Stimulated activated CD8-positive, alpha-beta memory T cell treated with anti-CD3 and anti-CD28 coated beads, Interleukin-7, amount 100 ng/mL, for 24 hours (primary cell): Measurements from ENCODE around the gene NR4A1.

ENCODE experiments used
- DNase-seq: peaks from one replicate; pipeline ENCODE4 v3.0.0-alpha.2; 2020; ENCODE audit warnings: low read depth

NR4A1 gene

DNA sequence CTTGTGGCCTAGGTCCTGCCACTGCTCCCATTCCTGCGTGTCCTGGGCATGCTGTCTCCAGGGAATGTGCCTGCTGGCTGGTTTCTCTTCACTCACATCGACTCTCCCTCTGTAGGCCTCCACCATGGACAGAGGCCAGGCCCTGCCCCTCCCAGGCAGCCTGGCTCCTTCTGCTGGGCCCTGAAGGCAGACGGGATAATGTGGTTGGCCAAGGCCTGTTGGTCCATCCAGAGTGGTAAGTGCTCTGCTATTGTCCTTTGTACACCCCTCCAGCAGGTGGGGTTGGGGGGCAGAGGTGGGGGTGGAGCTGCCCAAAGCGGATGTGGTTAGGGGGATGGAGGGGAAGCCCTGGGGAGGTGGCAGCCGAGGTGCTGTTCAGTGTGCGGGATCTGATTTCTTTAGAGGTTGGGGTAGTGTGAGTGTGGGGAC lies 9.5 kb upstream of the NR4A1 start:
- no peak for DNase-seq

DNA sequence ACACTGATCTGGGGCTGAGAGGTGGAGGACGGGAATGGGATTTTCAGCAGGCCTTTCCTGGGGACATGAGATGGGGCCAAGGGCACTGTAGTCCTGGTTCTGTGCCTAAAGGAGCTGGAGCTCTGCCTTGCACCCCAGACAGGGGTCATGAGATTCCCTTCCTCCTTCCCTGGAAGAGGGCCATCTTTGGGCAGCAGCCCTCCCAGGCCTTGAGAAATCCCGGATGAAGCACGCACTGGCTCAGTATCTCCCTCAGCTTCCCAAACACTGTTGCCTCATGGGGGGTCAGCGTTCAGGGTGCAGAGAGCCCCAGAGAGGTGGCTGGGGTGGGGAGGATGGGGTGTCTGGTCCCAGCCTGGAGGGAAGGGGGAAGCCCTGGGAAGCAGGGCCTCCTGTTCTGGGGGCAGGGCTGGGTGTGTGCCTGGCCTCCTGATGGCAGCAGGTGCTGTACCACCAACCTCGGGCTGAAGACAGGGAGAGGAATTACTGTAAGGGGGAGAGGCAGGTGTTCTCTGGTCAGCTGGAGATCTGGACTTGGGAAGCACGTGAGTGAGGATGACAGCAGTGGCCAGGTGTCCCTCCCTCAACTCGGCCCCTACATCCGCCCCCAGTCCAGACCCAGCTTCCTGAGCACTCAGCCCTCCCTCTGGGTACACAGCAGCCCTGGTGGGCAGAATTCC lies 8.4 kb upstream of the NR4A1 start:
- DNase-seq = no peak

DNA sequence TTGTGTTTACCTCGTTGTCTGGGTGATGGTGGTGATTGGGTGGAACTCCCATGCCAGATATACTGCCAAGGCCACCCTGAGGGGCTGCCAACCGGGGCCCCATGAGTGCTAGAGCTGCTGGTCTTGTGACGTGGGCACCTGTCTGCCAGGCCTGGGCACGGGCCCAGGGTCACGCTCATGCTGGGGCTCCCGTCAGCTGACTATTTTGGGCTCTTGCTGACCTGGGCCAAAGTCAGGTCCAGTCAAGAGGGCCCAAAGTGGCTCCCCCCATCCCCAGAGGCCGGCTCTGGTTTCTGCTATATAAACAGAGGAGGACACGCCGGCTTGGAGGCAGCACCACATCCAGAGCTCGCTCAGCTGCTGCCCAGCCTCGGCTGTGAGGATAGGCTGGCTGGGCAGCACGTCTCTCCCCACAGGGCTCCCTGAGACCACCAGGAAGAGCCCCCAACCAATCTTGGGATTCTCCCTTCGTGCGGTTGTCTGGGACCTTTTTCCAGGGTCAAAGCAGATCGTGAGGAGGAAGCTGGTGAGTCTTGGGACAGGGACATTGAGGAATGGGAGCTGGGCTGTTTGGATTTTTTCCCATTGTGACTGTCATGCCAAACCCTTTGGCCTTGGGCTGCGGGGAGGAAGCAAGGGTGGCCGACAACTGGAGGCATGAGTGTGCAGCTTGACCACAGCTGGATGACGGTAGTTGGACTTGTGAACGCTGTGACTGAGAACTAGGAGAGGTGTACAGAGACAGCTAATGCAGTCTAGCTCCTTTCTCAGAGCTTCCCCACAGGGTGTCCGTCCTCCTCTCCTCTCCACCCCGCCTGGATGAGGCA lies 7.6 kb upstream of the NR4A1 start:
- DNase-seq = no peak

DNA sequence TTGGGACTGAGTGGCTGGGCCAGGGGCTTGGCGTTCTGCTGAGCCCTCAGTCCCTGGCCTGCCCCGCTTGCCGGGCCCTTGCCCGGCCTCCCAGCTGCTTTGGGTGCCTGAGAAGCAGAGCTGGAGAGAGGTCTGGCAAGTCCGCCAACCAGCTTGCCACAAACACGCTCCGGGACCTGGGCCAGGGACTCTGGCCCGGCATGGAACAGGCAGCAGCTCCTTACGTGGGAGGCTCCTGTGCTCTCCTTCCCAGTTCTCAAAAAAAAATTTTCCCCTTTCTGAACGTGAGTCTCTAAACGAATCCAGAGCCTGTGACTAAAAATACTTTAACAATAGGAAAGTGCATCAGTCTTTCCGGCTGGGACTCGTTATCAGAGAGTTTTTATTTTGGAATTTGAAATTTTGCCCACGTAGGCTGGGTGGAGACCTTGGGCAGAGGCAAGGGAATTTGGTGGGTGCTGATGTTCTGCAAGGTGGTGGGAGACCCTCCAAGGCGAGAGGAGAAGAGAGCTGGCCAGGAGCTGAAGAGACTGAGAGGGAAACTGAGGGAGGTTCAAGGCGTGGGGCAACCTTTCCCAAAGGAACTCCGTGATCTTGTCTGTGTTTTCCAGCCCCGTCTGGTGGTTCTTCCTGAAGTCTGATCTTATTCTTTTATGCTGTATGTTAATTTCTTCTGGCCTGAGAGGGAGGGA lies 6.8 kb upstream of the NR4A1 start:
- DNase-seq = no peak

DNA sequence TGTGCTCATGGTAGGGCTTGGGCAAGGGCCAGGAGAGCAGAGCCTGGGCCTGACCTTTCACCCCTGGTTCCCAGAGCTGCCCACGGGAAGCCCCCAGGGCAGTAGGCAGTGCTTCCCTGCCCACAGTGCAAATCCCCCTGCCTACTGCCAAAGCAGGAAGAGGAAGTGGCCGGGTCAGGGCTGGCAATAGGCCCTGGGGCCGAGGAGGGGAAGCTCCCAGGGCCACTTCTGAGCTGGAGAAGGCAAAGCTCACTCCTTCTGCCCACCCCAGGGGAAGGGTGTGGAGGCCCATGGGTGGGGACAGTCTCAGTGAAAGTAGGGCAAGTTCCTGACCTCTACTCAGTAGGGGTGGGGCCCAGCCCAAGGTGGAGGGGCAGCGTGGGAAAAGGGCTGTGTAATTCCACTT lies 5.4 kb upstream of the NR4A1 start:
- no peak for DNase-seq

DNA sequence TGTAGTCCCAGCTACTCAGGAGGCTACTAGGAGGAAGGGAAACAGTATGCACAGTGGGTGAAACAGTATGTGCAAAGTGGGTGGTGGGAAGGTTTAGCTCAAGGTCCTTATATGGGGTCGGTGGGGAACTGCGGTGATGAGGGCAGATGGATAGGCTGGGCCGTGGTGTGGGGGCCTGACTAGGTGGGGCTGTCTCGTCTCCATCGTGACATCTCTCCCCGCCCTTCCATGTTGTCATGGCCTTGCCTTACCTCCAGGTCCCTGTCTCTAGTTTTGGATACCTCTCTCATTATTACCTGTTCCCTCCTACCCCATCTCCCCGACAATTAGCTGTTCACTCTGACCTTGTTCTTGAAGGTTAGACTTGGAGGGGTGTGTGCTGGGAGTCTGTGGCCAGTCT lies 4.4 kb upstream of the NR4A1 start:
- no peak for DNase-seq

DNA sequence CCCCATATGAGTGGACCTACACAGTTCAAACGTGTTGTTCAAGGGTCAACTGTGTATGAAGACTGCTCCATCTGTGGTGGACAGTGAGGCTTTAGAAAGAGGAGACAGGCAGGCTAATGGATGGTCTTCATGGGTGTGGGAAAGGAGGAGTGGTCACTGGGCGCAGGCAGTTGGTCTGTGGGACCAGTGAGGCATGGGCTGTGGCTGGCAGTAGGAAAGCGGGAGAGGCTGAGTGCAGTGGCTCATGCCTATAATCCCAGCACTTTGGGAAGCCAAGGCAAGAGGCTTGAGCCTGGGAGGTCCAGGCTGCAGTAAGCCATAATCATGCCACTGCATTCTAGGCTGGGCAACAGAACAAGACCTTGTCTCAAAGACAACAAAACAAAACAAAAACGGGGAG lies 2.0 kb upstream of the NR4A1 start:
- no peak for DNase-seq

DNA sequence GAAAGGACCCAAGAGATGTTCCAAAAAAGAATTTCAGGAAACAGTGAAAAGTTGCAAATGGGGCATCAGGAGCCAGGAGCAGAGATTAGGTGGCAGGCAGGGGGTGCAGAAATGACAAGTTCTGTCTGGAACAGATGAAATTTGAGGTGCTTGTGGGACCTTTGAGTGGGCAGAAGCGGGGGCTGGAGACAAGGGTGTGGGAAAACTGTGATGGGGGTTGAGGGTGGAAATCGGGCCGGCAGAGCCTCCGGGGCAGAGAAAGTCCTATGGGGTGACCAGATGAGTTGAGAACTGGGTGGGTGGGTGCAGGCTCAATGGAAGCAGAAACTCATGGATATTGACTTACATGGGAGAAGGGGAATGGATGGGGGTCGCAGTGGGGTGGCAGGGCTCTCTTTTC lies 1.6 kb upstream of the NR4A1 start:
- no peak for DNase-seq

DNA sequence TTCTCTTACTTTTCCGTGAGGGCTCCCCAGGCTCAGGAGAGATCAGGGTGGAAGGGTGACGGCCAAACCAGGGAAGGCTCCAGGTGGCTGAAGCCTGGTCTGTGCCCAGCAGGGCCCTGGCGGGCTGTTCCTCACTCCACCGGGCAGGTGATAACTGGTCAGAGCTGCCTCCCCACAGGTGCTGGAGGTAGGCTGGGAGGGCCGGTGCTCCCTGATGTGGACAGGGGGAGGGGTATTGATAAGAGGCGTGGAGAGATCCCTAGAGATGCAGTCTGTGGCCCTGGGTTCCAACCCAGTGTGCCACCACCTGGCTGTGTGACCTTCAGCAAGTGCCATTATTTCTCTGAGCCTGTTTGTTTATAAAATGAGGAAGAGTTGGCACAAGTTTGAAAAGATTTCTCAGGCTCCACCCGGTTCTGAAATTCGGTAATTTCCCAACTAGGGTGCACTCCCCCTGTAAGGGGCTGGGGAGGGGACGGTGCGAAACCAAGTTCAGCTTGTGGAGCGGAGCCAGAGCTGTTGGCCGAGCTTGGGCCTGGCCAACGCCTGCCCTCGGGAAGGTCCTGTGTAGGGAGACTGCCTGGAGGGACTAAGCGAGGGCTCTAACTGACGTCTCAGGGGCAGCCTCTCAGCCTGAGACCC lies 1.0 kb upstream of the NR4A1 start:
- no peak for DNase-seq

DNA sequence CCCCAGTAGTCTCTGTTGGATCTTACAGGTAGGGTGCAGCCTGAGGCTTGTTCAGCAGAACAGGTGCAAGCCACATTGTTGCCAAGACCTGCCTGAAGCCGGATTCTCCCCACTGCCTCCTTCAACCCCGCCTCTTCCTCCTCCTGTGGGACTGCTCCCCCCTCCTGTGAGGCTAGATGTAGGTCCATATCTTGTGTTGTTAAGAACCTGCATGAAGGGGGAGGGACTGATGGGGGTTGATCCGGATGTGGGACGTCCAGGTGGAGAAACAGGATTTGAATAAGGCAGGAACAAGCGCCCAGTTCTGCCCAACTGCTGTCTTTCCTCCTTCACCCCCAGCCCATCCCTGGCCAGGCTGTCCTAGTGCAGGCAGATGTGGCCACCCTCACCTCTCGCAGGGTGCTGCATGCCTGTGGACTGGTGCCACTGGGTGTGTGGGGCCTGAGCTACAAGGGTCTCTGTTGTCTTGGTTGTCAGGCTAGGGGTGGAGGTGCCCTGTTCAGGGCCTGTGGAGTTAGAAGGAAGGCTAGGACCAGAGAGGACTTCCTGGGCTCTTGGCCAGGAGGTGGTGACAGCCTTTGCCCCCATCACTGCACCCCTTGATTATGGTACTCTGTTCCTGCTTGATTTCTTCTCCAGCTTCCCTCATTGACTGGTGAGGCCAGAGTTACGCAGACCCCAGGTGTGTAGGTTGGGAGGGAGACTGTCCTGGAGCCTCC lies 1.4 kb downstream of the NR4A1 start:
- no peak for DNase-seq

DNA sequence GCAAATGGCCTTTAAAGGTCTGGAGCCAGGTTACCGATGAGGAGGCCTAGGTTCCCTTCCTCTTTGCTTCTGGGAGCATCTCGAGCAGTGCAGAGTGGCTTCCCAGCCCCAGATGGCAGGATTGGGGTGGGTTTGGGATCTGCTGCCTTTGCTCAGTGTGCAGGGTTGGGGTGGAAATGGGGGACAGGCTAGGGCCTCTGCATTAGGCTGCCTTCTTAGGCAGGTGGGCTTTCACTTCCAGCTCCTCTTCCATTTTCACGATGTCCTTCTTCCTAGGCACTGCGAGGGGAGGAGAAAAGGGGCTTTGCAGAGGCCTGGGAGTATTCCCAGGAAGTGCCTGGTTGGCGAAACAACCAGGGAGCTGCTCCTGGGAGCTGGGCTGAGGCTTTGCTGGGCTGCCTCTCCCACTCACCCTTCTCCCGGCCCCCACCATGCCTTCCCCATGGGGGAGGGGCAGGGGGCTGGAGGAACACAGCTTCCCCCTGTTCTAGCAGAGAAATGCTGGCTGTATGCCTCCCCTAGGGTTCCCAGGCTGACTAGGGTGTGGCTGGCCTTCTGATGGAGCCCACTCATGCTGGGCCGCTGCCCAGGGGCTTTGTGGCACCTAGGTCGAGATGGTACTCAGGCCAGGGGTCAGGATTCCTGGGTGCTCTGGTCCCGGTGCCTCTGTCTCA lies 2.4 kb downstream of the NR4A1 start:
- no peak for DNase-seq

DNA sequence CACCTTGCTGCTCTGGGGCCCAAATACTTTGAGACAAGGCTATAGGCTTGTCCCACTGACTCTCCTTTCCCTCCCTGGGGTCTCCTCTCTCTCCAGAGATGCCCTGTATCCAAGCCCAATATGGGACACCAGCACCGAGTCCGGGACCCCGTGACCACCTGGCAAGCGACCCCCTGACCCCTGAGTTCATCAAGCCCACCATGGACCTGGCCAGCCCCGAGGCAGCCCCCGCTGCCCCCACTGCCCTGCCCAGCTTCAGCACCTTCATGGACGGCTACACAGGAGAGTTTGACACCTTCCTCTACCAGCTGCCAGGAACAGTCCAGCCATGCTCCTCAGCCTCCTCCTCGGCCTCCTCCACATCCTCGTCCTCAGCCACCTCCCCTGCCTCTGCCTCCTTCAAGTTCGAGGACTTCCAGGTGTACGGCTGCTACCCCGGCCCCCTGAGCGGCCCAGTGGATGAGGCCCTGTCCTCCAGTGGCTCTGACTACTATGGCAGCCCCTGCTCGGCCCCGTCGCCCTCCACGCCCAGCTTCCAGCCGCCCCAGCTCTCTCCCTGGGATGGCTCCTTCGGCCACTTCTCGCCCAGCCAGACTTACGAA lies 3.1 kb downstream of the NR4A1 start:
- no peak for DNase-seq

DNA sequence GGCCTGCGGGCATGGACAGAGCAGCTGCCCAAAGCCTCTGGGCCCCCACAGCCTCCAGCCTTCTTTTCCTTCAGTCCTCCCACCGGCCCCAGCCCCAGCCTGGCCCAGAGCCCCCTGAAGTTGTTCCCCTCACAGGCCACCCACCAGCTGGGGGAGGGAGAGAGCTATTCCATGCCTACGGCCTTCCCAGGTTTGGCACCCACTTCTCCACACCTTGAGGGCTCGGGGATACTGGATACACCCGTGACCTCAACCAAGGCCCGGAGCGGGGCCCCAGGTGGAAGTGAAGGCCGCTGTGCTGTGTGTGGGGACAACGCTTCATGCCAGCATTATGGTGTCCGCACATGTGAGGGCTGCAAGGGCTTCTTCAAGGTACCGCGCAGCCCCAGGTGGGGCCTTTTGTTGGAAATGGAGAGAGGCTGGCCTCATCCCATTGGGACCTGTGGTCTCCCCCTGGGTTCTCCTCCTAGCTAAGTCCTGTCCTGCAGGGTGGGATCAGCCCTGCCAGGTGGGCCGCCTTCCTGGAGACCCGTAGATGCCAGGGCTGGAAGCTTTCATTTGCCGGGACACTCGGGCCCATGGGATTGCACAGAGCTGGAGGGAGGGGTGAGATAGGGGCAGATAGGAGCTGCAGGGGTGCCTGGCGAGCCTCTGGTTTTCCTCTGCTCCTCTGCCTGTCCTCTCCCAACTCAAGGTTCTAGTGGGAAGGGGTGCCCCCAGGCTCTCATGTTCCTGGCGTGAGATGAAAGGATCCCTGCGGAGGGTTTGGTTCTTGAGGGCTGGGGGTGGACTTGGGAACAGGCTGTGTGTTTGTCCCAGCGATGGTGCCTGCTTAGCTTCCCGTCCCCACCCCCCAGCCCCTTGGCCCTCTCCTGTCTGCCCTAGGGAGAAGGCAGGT lies 3.8 kb downstream of the NR4A1 start:
- no peak for DNase-seq

DNA sequence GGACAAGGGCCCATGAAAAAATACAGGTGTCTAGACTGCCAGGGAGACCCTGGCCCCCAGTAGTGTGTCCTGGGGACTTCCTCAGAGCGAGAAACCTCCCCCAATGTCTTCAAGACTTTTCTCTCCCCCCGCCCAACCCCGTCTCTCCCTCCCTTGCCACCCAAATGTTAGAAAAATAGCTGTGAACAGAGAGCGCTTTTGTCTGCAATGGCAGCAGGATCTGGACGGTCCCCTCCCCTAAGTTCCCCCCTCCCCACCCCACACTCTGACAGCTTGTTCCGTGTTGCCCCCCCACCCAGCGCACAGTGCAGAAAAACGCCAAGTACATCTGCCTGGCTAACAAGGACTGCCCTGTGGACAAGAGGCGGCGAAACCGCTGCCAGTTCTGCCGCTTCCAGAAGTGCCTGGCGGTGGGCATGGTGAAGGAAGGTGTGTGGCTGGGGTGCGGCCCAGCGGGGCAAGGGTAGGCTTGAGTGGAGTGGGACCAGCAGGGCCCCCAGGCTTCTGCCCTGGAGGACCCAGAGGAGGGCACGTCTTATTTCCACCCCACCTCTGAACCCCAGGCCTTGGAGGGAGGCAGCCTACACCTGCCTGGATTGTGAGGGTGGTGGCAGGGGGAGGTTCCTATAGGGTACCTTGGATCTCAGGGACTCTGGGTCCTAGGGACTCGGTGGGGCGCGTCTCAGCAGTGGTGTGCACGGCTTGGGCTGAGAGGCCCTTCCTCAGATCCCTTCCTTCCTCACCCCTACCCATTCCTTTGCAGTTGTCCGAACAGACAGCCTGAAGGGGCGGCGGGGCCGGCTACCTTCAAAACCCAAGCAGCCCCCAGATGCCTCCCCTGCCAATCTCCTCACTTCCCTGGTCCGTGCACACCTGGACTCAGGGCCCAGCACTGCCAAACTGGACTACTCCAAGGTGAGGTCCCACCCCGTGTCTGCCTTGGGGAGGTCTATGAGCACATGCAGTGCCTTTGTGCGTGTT lies 4.8 kb downstream of the NR4A1 start:
- no peak for DNase-seq

DNA sequence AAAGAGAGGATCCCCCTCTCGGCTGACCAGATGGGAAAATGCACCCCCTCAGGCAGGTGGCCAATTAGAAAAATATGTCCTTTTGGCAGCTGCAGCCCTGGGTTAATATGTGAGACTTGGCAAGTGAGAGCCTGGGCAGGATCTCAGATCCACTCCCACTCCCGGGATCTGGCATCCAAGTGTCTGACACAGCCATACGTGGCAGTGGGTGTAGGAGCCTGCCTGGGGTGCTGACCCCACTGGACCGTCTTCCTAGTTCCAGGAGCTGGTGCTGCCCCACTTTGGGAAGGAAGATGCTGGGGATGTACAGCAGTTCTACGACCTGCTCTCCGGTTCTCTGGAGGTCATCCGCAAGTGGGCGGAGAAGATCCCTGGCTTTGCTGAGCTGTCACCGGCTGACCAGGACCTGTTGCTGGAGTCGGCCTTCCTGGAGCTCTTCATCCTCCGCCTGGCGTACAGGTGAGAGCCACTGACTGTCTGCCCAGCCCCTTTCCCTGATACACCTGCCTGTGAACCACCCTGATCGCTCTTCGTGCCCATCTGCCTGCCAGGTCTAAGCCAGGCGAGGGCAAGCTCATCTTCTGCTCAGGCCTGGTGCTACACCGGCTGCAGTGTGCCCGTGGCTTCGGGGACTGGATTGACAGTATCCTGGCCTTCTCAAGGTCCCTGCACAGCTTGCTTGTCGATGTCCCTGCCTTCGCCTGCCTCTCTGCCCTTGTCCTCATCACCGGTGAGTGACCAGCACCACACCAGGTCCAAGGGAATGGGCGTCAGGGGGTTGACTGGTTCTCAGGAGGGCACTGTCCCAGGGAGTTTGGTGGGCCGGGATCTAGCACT lies 5.8 kb downstream of the NR4A1 start:
- no peak for DNase-seq

DNA sequence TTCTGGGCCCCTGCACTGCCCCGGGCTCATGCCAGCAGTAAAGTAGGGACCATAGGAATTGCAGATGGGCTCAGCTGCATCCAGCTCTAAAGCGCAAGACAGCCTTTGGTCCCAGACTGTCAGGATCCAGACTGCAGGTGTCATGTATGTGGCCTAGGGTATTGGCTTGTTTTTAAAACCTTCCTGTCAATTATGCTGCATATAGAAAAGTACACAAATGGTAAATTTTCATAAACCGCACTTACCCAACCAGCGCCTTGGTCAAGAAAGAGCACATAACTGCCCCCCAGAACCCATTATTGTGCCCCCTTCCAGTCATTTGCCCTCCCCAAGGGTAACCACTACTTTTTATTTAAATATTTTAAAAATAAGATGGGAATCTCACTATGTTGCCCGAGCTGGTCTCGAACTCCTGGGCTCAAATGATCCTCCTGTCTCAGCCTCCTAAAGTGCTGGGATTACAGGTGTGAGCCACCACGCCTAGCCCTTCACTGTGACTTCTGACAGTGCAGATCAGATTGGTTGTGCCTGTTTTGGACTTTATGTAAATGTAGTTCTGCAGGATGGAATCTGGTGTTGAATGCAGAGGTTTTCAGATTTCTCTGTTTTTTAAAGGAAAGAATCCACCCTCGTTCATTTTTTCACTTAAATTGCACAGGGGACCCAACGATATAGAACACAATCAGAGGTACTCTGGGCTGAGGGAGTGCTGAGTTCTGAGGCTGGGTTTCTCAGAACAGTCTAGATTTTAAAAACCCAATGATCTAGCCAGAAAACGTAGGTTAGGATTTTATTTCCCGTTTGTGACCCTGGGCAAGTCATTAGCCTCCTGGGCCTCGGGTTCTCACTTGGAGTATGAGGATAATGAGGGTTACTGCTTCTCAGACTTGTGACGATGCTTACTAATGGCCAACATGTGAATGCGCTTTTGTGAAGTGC lies 6.7 kb downstream of the NR4A1 start:
- no peak for DNase-seq
